ENCODE measurements around the gene OBSCN. TPM values are rescaled to one million over a fixed set of nuclear protein-coding genes. Genes with fewer than 3 reads are reported as not detected.

OBSCN gene
- total and polyA plus RNA-seq, 4 donors, result 0.54 to 5.6 (median 2.7) TPM

DNA sequence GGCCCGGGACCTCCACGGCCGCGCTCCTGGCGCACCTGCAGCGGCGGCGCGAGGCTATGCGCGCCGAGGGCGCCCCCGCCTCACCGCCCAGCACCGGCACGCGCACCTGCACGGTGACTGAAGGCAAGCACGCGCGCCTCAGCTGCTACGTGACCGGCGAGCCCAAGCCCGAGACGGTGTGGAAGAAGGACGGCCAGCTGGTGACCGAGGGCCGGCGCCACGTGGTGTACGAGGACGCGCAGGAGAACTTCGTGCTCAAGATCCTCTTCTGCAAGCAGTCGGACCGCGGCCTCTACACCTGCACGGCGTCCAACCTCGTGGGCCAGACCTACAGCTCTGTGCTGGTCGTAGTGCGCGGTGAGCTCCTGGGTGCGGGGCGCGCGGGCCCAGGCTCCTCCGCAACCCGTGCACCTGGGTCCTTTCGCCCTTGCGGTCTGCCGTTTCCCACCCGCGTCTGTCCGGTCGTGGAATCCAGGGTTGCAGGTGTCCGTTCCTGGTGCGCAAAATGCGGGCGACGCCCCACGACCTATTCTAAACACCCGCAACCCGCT, 4.6 kb downstream of the OBSCN start:
- H3K27me3 ChIP-seq (ENCODE audit: control insufficient read depth in 4 of 4, insufficient read depth in 4 of 4, low read length in 3 of 4), result no peaks in the 10 kb centered on the region
- TF ChIP-seq TAF1 (conservative IDR thresholded peaks at IDR 0.05), result no peak
- TF ChIP-seq GABPA (IDR thresholded peaks at IDR 0.05 in 1 of 2, conservative IDR thresholded peaks at IDR 0.05 in 1 of 2), result no peak
- TF ChIP-seq, protein P1, sequence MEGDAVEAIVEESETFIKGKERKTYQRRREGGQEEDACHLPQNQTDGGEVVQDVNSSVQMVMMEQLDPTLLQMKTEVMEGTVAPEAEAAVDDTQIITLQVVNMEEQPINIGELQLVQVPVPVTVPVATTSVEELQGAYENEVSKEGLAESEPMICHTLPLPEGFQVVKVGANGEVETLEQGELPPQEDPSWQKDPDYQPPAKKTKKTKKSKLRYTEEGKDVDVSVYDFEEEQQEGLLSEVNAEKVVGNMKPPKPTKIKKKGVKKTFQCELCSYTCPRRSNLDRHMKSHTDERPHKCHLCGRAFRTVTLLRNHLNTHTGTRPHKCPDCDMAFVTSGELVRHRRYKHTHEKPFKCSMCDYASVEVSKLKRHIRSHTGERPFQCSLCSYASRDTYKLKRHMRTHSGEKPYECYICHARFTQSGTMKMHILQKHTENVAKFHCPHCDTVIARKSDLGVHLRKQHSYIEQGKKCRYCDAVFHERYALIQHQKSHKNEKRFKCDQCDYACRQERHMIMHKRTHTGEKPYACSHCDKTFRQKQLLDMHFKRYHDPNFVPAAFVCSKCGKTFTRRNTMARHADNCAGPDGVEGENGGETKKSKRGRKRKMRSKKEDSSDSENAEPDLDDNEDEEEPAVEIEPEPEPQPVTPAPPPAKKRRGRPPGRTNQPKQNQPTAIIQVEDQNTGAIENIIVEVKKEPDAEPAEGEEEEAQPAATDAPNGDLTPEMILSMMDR (IDR thresholded peaks at IDR 0.05; ENCODE audit: low read depth, low read length, missing input control), result no peak
- TF ChIP-seq, protein P2, sequence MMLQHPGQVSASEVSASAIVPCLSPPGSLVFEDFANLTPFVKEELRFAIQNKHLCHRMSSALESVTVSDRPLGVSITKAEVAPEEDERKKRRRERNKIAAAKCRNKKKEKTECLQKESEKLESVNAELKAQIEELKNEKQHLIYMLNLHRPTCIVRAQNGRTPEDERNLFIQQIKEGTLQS (IDR thresholded peaks at IDR 0.05), result no peak
- TF ChIP-seq EGR1 (IDR thresholded peaks at IDR 0.05; ENCODE audit: low read depth in 2 of 2), result no peak
- no peak for TF ChIP-seq FOXA1 (IDR thresholded peaks at IDR 0.05)
- no peak for TF ChIP-seq HNF4A (conservative IDR thresholded peaks at IDR 0.05)
- TF ChIP-seq NR2F2 (IDR thresholded peaks at IDR 0.05), result no peak
- TF ChIP-seq, protein P3, sequence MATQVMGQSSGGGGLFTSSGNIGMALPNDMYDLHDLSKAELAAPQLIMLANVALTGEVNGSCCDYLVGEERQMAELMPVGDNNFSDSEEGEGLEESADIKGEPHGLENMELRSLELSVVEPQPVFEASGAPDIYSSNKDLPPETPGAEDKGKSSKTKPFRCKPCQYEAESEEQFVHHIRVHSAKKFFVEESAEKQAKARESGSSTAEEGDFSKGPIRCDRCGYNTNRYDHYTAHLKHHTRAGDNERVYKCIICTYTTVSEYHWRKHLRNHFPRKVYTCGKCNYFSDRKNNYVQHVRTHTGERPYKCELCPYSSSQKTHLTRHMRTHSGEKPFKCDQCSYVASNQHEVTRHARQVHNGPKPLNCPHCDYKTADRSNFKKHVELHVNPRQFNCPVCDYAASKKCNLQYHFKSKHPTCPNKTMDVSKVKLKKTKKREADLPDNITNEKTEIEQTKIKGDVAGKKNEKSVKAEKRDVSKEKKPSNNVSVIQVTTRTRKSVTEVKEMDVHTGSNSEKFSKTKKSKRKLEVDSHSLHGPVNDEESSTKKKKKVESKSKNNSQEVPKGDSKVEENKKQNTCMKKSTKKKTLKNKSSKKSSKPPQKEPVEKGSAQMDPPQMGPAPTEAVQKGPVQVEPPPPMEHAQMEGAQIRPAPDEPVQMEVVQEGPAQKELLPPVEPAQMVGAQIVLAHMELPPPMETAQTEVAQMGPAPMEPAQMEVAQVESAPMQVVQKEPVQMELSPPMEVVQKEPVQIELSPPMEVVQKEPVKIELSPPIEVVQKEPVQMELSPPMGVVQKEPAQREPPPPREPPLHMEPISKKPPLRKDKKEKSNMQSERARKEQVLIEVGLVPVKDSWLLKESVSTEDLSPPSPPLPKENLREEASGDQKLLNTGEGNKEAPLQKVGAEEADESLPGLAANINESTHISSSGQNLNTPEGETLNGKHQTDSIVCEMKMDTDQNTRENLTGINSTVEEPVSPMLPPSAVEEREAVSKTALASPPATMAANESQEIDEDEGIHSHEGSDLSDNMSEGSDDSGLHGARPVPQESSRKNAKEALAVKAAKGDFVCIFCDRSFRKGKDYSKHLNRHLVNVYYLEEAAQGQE (IDR thresholded peaks at IDR 0.05), result no peak
- TF ChIP-seq JUND (IDR thresholded peaks at IDR 0.05), result no peak
- no peak for TF ChIP-seq RAD21 (IDR thresholded peaks at IDR 0.05)
- TF ChIP-seq SP1 (IDR thresholded peaks at IDR 0.05), result no peak
- no peak for TF ChIP-seq YY1 (IDR thresholded peaks at IDR 0.05)
- TF ChIP-seq, protein P4, sequence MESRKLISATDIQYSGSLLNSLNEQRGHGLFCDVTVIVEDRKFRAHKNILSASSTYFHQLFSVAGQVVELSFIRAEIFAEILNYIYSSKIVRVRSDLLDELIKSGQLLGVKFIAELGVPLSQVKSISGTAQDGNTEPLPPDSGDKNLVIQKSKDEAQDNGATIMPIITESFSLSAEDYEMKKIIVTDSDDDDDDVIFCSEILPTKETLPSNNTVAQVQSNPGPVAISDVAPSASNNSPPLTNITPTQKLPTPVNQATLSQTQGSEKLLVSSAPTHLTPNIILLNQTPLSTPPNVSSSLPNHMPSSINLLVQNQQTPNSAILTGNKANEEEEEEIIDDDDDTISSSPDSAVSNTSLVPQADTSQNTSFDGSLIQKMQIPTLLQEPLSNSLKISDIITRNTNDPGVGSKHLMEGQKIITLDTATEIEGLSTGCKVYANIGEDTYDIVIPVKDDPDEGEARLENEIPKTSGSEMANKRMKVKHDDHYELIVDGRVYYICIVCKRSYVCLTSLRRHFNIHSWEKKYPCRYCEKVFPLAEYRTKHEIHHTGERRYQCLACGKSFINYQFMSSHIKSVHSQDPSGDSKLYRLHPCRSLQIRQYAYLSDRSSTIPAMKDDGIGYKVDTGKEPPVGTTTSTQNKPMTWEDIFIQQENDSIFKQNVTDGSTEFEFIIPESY (IDR thresholded peaks at IDR 0.05), result no peak
- TF ChIP-seq HNF4G (IDR thresholded peaks at IDR 0.05), result no peak
- TF ChIP-seq, protein P5, sequence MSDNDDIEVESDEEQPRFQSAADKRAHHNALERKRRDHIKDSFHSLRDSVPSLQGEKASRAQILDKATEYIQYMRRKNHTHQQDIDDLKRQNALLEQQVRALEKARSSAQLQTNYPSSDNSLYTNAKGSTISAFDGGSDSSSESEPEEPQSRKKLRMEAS (IDR thresholded peaks at IDR 0.05), result no peak
- TF ChIP-seq FOXA2 (IDR thresholded peaks at IDR 0.05), result no peak
- no peak for TF ChIP-seq RXRA (IDR thresholded peaks at IDR 0.05)
- H3K27ac ChIP-seq (ENCODE audit: low read depth in 1 of 2, low read length in 2 of 2), result no peak overlapping the region
- H3K4me1 ChIP-seq (ENCODE audit: control insufficient read depth in 4 of 4, insufficient read depth in 4 of 4, low read length in 3 of 4), result peaks cover 0 to 8% (median 3%) of the 10 kb centered on the region in 4 donors
- no peaks in the 10 kb centered on the region for H3K9me3 ChIP-seq (ENCODE audit: control insufficient read depth in 4 of 4, low read length in 3 of 4)
- no peak overlapping the region for H3K9ac ChIP-seq (ENCODE audit: low read depth in 1 of 2, low read length in 2 of 2)
- peak overlapping the region in 1 of 3 donors; percentile 54 for H3K4me3 ChIP-seq (ENCODE audit: low read depth in 1 of 3, low read length in 3 of 3)
- H3K36me3 ChIP-seq (ENCODE audit: control insufficient read depth in 4 of 4, insufficient read depth in 3 of 4, low read depth in 1 of 4, low read length in 3 of 4), result no peaks in the 10 kb centered on the region
- DNase-seq (ENCODE audit: low spot score), result no peak
- WGBS, result 28% methylated on average over 66 of the region's 66 CpGs
